ENCODE results near the gene ANXA8.

- TF ChIP-seq POLR2A (IDR thresholded peaks at IDR 0.05) (no peak), CTCF (IDR thresholded peaks at IDR 0.05) (no peak)
Observed at GRCh38 chr10:47425813-47426419, 58.0 kb downstream of the ANXA8 start.
